OCI-LY7 (cell line): ENCODE data around the gene NT5C3A.

Source experiments
- EZH2phosphoT487 ChIP-seq: fragments of 200-600 bp; sonication (generic); IDR thresholded peaks from 2 replicates; pipeline ENCODE4 v1.6.1; 2018; ENCODE audit warnings: low read depth, borderline replicate concordance, mild to moderate bottlenecking, mixed run types, antibody characterized with exemption, low read length, moderate library complexity, mixed read lengths
- TF ChIP-seq, protein P1 (sequence below): fragments of 200-600 bp; sonication (generic); conservative IDR thresholded peaks from 2 replicates; pipeline ENCODE4 v1.5.1; 2014; ENCODE audit warnings: mild to moderate bottlenecking, antibody characterized with exemption, low read length, moderate library complexity, mixed read lengths

DNA sequence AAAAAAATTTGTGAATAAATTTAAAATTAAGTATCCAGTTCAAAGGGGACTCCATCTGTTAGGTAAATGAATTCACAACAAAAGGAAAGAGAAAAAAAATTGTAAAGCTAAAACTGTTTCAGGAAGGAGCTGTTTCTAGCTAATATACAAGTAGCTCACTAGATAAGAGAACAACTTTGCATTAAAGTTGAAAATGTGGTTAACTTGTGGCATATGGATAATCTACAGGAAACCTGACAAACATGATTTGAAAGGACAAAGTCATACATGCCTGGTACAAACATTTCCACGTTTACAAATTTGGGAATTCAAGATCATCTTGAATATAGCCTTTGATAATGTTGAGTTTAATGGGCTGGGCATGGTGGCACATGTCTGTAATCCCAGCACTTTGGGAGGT is 8.9 kb downstream of the NT5C3A start:
- TF ChIP-seq, protein P1, sequence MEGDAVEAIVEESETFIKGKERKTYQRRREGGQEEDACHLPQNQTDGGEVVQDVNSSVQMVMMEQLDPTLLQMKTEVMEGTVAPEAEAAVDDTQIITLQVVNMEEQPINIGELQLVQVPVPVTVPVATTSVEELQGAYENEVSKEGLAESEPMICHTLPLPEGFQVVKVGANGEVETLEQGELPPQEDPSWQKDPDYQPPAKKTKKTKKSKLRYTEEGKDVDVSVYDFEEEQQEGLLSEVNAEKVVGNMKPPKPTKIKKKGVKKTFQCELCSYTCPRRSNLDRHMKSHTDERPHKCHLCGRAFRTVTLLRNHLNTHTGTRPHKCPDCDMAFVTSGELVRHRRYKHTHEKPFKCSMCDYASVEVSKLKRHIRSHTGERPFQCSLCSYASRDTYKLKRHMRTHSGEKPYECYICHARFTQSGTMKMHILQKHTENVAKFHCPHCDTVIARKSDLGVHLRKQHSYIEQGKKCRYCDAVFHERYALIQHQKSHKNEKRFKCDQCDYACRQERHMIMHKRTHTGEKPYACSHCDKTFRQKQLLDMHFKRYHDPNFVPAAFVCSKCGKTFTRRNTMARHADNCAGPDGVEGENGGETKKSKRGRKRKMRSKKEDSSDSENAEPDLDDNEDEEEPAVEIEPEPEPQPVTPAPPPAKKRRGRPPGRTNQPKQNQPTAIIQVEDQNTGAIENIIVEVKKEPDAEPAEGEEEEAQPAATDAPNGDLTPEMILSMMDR = no peak
- TF ChIP-seq EZH2phosphoT487 = no peak
